KMS-11 (cell line): ENCODE data around the gene TMEM151A.
"Not testable (repeated sequence)": the region's sequence is repeated elsewhere in the genome, so short reads cannot be mapped to it uniquely, and the experiment has no call there.

Experiments
- H2AFZ ChIP-seq: fragments of 200-600 bp; sonication (generic); 2 replicates; pipeline ENCODE4 v1.6.1; 2016; ENCODE audit warnings: antibody characterized with exemption, mixed run types, low read depth
- H3K27ac ChIP-seq: fragments of 200-600 bp; sonication (generic); 2 replicates; pipeline ENCODE4 v1.6.1; 2016; ENCODE audit warnings: mild to moderate bottlenecking, mixed run types
- H3K27me3 ChIP-seq: fragments of 200-600 bp; sonication (generic); 2 replicates; pipeline ENCODE4 v1.6.1; 2017; ENCODE audit warnings: mild to moderate bottlenecking, low read depth, mixed run types, moderate library complexity; ENCODE audit not compliant: insufficient read depth
- H3K36me3 ChIP-seq: fragments of 200-600 bp; sonication (generic); 2 replicates; pipeline ENCODE4 v1.6.1; 2017; ENCODE audit warnings: mild to moderate bottlenecking, mixed run types; ENCODE audit not compliant: insufficient read depth
- H3K4me1 ChIP-seq: fragments of 200-600 bp; sonication (generic); 2 replicates; pipeline ENCODE4 v1.6.1; 2016; ENCODE audit warnings: mild to moderate bottlenecking, low read depth, mixed run types; ENCODE audit not compliant: poor library complexity, severe bottlenecking
- H3K4me2 ChIP-seq: fragments of 200-600 bp; sonication (generic); 2 replicates; pipeline ENCODE4 v1.7.0; 2016; ENCODE audit warnings: mild to moderate bottlenecking, mixed run types
- H3K4me3 ChIP-seq: fragments of 200-600 bp; sonication (generic); IDR thresholded peaks from 2 replicates; pipeline ENCODE4 v1.6.1; 2017; ENCODE audit warnings: low read depth, low read length, mixed read lengths; ENCODE audit not compliant: insufficient read depth
- H3K79me2 ChIP-seq: fragments of 200-600 bp; sonication (generic); 2 replicates; pipeline ENCODE4 v1.6.1; 2016; ENCODE audit warnings: low read depth, mixed run types; ENCODE audit not compliant: insufficient read depth
- H3K9ac ChIP-seq: fragments of 200-600 bp; sonication (generic); 2 replicates; pipeline ENCODE4 v1.6.1; 2016; ENCODE audit warnings: mild to moderate bottlenecking, mixed run types
- H4K20me1 ChIP-seq: fragments of 200-600 bp; sonication (generic); 2 replicates; pipeline ENCODE4 v1.6.1; 2016; ENCODE audit warnings: mild to moderate bottlenecking, mixed run types; ENCODE audit not compliant: insufficient read depth
- CTCF ChIP-seq: fragments of 200-600 bp; sonication (generic); conservative IDR thresholded peaks from 2 replicates; pipeline ENCODE4 v1.6.1; 2017; ENCODE audit warnings: low read depth, mild to moderate bottlenecking, antibody characterized with exemption, low read length, moderate library complexity, mixed read lengths

The TMEM151A gene

GRCh38 chr11:66274219-66274618, 17.5 kb upstream of the TMEM151A start:
- H3K9ac ChIP-seq: no peak overlapping the region
- H3K27ac ChIP-seq: no peak overlapping the region
- no peak overlapping the region for H3K4me2 ChIP-seq
- H2AFZ ChIP-seq: no peak overlapping the region
- H3K79me2 ChIP-seq: peaks cover 26% of the 10 kb centered on the region
- H3K27me3 ChIP-seq: peaks cover 4% of the 10 kb centered on the region; the same call in 1 of the 2 replicates
- H3K4me1 ChIP-seq: peaks cover 29% of the 10 kb centered on the region
- H4K20me1 ChIP-seq: no peaks in the 10 kb centered on the region
- no peak overlapping the region for H3K4me3 ChIP-seq
- 0 out of 2 replicates have a peak, but pooled peaks cover 2% of the 10 kb centered on the region for H3K36me3 ChIP-seq
- no peak for TF ChIP-seq CTCF

GRCh38 chr11:66275396-66275795, 16.3 kb upstream of the TMEM151A start:
- H3K36me3 ChIP-seq: 0 out of 2 replicates have a peak, but pooled peaks cover 2% of the 10 kb centered on the region
- no peak overlapping the region for H3K9ac ChIP-seq
- peaks cover 18% of the 10 kb centered on the region for H3K4me1 ChIP-seq
- peaks cover 4% of the 10 kb centered on the region; the same call in 1 of the 2 replicates for H3K27me3 ChIP-seq
- TF ChIP-seq CTCF: no peak
- no peak overlapping the region for H2AFZ ChIP-seq
- H3K4me2 ChIP-seq: no peak overlapping the region
- no peak overlapping the region for H3K27ac ChIP-seq
- peaks cover 14% of the 10 kb centered on the region for H3K79me2 ChIP-seq
- no peak overlapping the region for H3K4me3 ChIP-seq
- H4K20me1 ChIP-seq: no peaks in the 10 kb centered on the region

GRCh38 chr11:66275984-66276612, 15.6 kb upstream of the TMEM151A start:
- TF ChIP-seq CTCF: no peak
- H3K36me3 ChIP-seq: 0 out of 2 replicates have a peak, but pooled peaks cover 2% of the 10 kb centered on the region
- H3K4me2 ChIP-seq: no peak overlapping the region
- H3K79me2 ChIP-seq: peaks cover 7% of the 10 kb centered on the region; the same call in 1 of the 2 replicates
- H2AFZ ChIP-seq: no peak overlapping the region
- H3K27me3 ChIP-seq: peaks cover 4% of the 10 kb centered on the region; the same call in 1 of the 2 replicates
- H4K20me1 ChIP-seq: no peaks in the 10 kb centered on the region
- H3K9ac ChIP-seq: no peak overlapping the region
- H3K4me1 ChIP-seq: peaks cover 12% of the 10 kb centered on the region
- no peak overlapping the region for H3K4me3 ChIP-seq
- H3K27ac ChIP-seq: no peak overlapping the region

GRCh38 chr11:66276619-66277018, 15.1 kb upstream of the TMEM151A start:
- H3K9ac ChIP-seq, H3K27ac ChIP-seq, H3K4me2 ChIP-seq, H3K4me3 ChIP-seq, H4K20me1 ChIP-seq, H3K79me2 ChIP-seq, H2AFZ ChIP-seq, H3K27me3 ChIP-seq, H3K36me3 ChIP-seq: not testable (repeated sequence)
- H3K4me1 ChIP-seq: peaks cover 14% of the 10 kb centered on the region

GRCh38 chr11:66277064-66277463, 14.6 kb upstream of the TMEM151A start:
- Histone ChIP-seq H3K4me2 (peak overlapping the region; percentile 57; the same call in 1 of the 2 replicates), H3K4me1 (peaks cover 18% of the 10 kb centered on the region)
- H3K9ac ChIP-seq, H2AFZ ChIP-seq, H3K79me2 ChIP-seq, H4K20me1 ChIP-seq, H3K4me3 ChIP-seq, H3K27ac ChIP-seq, H3K36me3 ChIP-seq, H3K27me3 ChIP-seq: not testable (repeated sequence)
